Suprapubic skin (tissue), 4 donors: ENCODE results near the gene L1CAM. TPM values are rescaled to one million over a fixed set of nuclear protein-coding genes. Genes with fewer than 3 reads are reported as not detected.

Experiments
- DNase-seq, 2 donors: peaks; one replicate each; pipeline ENCODE4 v3.0.0-alpha.2; 2019; ENCODE audit warnings: low spot score in 2 of 2
- H3K27ac ChIP-seq: fragments of 200-600 bp; sonication (generic); one replicate; pipeline ENCODE4 v1.5.1; 2019
- H3K27me3 ChIP-seq: fragments of 200-600 bp; sonication (generic); one replicate; pipeline ENCODE4 v1.5.1; 2019
- H3K36me3 ChIP-seq: fragments of 200-600 bp; sonication (generic); one replicate; pipeline ENCODE4 v1.5.1; 2019
- H3K4me1 ChIP-seq: fragments of 200-600 bp; sonication (generic); one replicate; pipeline ENCODE4 v1.5.1; 2019
- H3K4me3 ChIP-seq: fragments of 200-600 bp; sonication (generic); one replicate; pipeline ENCODE4 v1.5.1; 2019; ENCODE audit warnings: mild to moderate bottlenecking
- H3K9me3 ChIP-seq: fragments of 200-600 bp; sonication (generic); one replicate; pipeline ENCODE4 v1.5.1; 2019
- EP300 ChIP-seq: sonication (generic); formaldehyde crosslinking; IDR thresholded peaks from one replicate; pipeline ENCODE4 v1.6.1; 2017; ENCODE audit warnings: antibody characterized with exemption
- POLR2A ChIP-seq, 2 donors: fragments of 450-650 bp; IDR thresholded peaks; one replicate each; pipeline ENCODE4 v1.6.1; 2017; ENCODE audit warnings: antibody characterized with exemption in 2 of 2, mild to moderate bottlenecking in 2 of 2, moderate library complexity in 2 of 2
- POLR2AphosphoS5 ChIP-seq, 3 donors: sonication (generic); formaldehyde crosslinking; IDR thresholded peaks; one replicate each; pipeline ENCODE4 v1.6.1; 2017; ENCODE audit warnings: antibody characterized with exemption in 3 of 3
- WGBS: methylation state at CpG from one replicate; pipeline ENCODE4 v1.1.5; 2018; 5-methylcytosine and 5-hydroxymethylcytosine counted together
- total RNA-seq, 4 donors: library from RNA; depleted of rRNA; stranded (reverse); fragments of >200 nt; gene quantifications; one replicate each; pipeline ENCODE4 v1.1.0, GENCODE V29; 2016
- TF ChIP-seq, protein P1 (sequence below), 2 donors: fragments of 200-600 bp in 1 of 2; fragments of 450-650 bp in 1 of 2; sonication (generic) in 1 of 2; IDR thresholded peaks; one replicate each; pipeline ENCODE4 v1.5.1; 2016 to 2019; ENCODE audit warnings: antibody characterized with exemption in 2 of 2, mild to moderate bottlenecking in 1 of 2, moderate library complexity in 1 of 2

Gene L1CAM
- total RNA-seq, 4 donors from 2014 or later, result 4.1 to 10.4 (median 8.5) TPM

GRCh38 chrX:153887385-153887784 lies 1.4 kb upstream of the L1CAM start:
- H3K36me3 ChIP-seq, result no peaks in the 10 kb centered on the region
- H3K9me3 ChIP-seq, result no peaks in the 10 kb centered on the region
- WGBS, result 64% methylated on average over 8 of the region's 8 CpGs
- H3K27ac ChIP-seq, result no peak overlapping the region
- TF ChIP-seq EP300 (no peak), POLR2AphosphoS5 (IDR thresholded peaks at IDR 0.05) (no peak), POLR2A (IDR thresholded peaks at IDR 0.05) (no peak)
- TF ChIP-seq, protein P1, sequence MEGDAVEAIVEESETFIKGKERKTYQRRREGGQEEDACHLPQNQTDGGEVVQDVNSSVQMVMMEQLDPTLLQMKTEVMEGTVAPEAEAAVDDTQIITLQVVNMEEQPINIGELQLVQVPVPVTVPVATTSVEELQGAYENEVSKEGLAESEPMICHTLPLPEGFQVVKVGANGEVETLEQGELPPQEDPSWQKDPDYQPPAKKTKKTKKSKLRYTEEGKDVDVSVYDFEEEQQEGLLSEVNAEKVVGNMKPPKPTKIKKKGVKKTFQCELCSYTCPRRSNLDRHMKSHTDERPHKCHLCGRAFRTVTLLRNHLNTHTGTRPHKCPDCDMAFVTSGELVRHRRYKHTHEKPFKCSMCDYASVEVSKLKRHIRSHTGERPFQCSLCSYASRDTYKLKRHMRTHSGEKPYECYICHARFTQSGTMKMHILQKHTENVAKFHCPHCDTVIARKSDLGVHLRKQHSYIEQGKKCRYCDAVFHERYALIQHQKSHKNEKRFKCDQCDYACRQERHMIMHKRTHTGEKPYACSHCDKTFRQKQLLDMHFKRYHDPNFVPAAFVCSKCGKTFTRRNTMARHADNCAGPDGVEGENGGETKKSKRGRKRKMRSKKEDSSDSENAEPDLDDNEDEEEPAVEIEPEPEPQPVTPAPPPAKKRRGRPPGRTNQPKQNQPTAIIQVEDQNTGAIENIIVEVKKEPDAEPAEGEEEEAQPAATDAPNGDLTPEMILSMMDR (IDR thresholded peaks at IDR 0.05), result no peak
- H3K27me3 ChIP-seq, result peaks cover 46% of the 10 kb centered on the region
- H3K4me1 ChIP-seq, result peaks cover 17% of the 10 kb centered on the region
- no peak for DNase-seq
- no peak overlapping the region for H3K4me3 ChIP-seq

- Histone ChIP-seq H3K9me3 (no peaks in the 10 kb centered on the region), H3K27me3 (peaks cover 49% of the 10 kb centered on the region)
Measured at GRCh38 chrX:153886915-153887314, 942 bp upstream of the L1CAM start.

GRCh38 chrX:153885208-153885787 lies 675 bp downstream of the L1CAM start:
- 51% methylated on average over 12 of the region's 32 CpGs for WGBS
- Histone ChIP-seq H3K9me3 (no peaks in the 10 kb centered on the region), H3K36me3 (no peaks in the 10 kb centered on the region), H3K4me3 (peak overlapping the region; percentile 34), H3K27me3 (peaks cover 61% of the 10 kb centered on the region), H3K27ac (no peak overlapping the region), H3K4me1 (peaks cover 17% of the 10 kb centered on the region)
- TF ChIP-seq EP300 (no peak), POLR2AphosphoS5 (IDR thresholded peaks at IDR 0.05) (no peak), POLR2A (IDR thresholded peaks at IDR 0.05) (no peak)
- TF ChIP-seq, protein P1 (IDR thresholded peaks at IDR 0.05), result no peak
- DNase-seq, result no peak

More at GRCh38 chrX:153886915-153887314, 942 bp upstream of the L1CAM start:
- no peak overlapping the region for H3K27ac ChIP-seq
- no peaks in the 10 kb centered on the region for H3K36me3 ChIP-seq
- 56% methylated on average over 6 of the region's 13 CpGs for WGBS
- H3K4me1 ChIP-seq, result peaks cover 17% of the 10 kb centered on the region
- TF ChIP-seq EP300 (no peak), POLR2A (IDR thresholded peaks at IDR 0.05) (no peak), POLR2AphosphoS5 (IDR thresholded peaks at IDR 0.05) (no peak)
- TF ChIP-seq, protein P1 (IDR thresholded peaks at IDR 0.05), result no peak
- DNase-seq, result no peak
- no peak overlapping the region for H3K4me3 ChIP-seq

GRCh38 chrX:153884590-153884989 lies 1.4 kb downstream of the L1CAM start:
- WGBS, result 43% methylated on average over 4 of the region's 6 CpGs
- Histone ChIP-seq H3K4me3 (no peak overlapping the region), H3K36me3 (no peaks in the 10 kb centered on the region)

GRCh38 chrX:153884136-153884535 lies 1.8 kb downstream of the L1CAM start:
- H3K27ac ChIP-seq, result no peak overlapping the region
- TF ChIP-seq POLR2A (IDR thresholded peaks at IDR 0.05) (no peak), POLR2AphosphoS5 (IDR thresholded peaks at IDR 0.05) (no peak), EP300 (no peak)
- TF ChIP-seq, protein P1 (IDR thresholded peaks at IDR 0.05), result no peak
- no peaks in the 10 kb centered on the region for H3K9me3 ChIP-seq
- DNase-seq, result no peak
- 63% methylated on average over 9 of the region's 13 CpGs for WGBS
- H3K4me3 ChIP-seq, result no peak overlapping the region
- H3K27me3 ChIP-seq, result peaks cover 72% of the 10 kb centered on the region
- peaks cover 17% of the 10 kb centered on the region for H3K4me1 ChIP-seq
- H3K36me3 ChIP-seq, result no peaks in the 10 kb centered on the region

More at GRCh38 chrX:153884590-153884989, 1.4 kb downstream of the L1CAM start:
- no peaks in the 10 kb centered on the region for H3K9me3 ChIP-seq
- peaks cover 68% of the 10 kb centered on the region for H3K27me3 ChIP-seq
- H3K4me1 ChIP-seq, result peaks cover 17% of the 10 kb centered on the region
- no peak for DNase-seq
- TF ChIP-seq, protein P1 (IDR thresholded peaks at IDR 0.05), result no peak
- TF ChIP-seq EP300, result no peak
- no peak for TF ChIP-seq POLR2AphosphoS5 (IDR thresholded peaks at IDR 0.05)
- no peak for TF ChIP-seq POLR2A (IDR thresholded peaks at IDR 0.05)
- H3K27ac ChIP-seq, result no peak overlapping the region
